ENCODE data around the gene GRAP.

The GRAP gene

GRCh38 chr17:19002805-19003542 lies 43.8 kb downstream of the GRAP start:
- no peak for DNase-seq (ENCODE audit: low spot score)

- no peak for DNase-seq (ENCODE audit: low spot score)
Measured at GRCh38 chr17:19001907-19002590, 44.7 kb downstream of the GRAP start.

- DNase-seq (ENCODE audit: low spot score): no peak
Measured at GRCh38 chr17:19000531-19001325, 46.0 kb downstream of the GRAP start.

- DNase-seq (ENCODE audit: low spot score): no peak
Measured at GRCh38 chr17:18999911-19000310, 46.8 kb downstream of the GRAP start.

- no peak for DNase-seq (ENCODE audit: low spot score)
Measured at GRCh38 chr17:18999394-18999793, 47.4 kb downstream of the GRAP start.

GRCh38 chr17:18997650-18998196 lies 49.0 kb downstream of the GRAP start:
- DNase-seq (ENCODE audit: low spot score): no peak

GRCh38 chr17:18996458-18996857 lies 50.3 kb downstream of the GRAP start:
- DNase-seq (ENCODE audit: low spot score): no peak

- no peak for DNase-seq (ENCODE audit: low spot score)
Measured at GRCh38 chr17:18995220-18995619, 51.5 kb downstream of the GRAP start.

- DNase-seq (ENCODE audit: low spot score): no peak
Measured at GRCh38 chr17:18994631-18995030, 52.1 kb downstream of the GRAP start.

GRCh38 chr17:18993905-18994526 lies 52.7 kb downstream of the GRAP start:
- no peak for DNase-seq (ENCODE audit: low spot score)

- peak; percentile 71 for DNase-seq (ENCODE audit: low spot score)
Measured at GRCh38 chr17:18992454-18993130, 54.2 kb downstream of the GRAP start.

GRCh38 chr17:18991531-18992315 lies 55.0 kb downstream of the GRAP start:
- DNase-seq (ENCODE audit: low spot score): no peak

GRCh38 chr17:18990331-18990730 lies 56.4 kb downstream of the GRAP start:
- DNase-seq (ENCODE audit: low spot score): no peak

GRCh38 chr17:18988546-18989173 lies 58.1 kb downstream of the GRAP start:
- DNase-seq (ENCODE audit: low spot score): no peak

GRCh38 chr17:18987862-18988545 lies 58.8 kb downstream of the GRAP start:
- DNase-seq (ENCODE audit: low spot score): no peak

- DNase-seq (ENCODE audit: low spot score): no peak
Measured at GRCh38 chr17:18987230-18987610, 59.5 kb downstream of the GRAP start.

GRCh38 chr17:18986541-18987229 lies 60.1 kb downstream of the GRAP start:
- DNase-seq (ENCODE audit: low spot score): no peak

GRCh38 chr17:18985475-18985874 lies 61.3 kb downstream of the GRAP start:
- no peak for DNase-seq (ENCODE audit: low spot score)

All from germinal center (tissue), 1 donor.